GM12878 (cell line): ENCODE data around the gene TBL1XR1. TPM values are rescaled to one million over a fixed set of nuclear protein-coding genes. Genes with fewer than 3 reads are reported as not detected.

Experiments used
- ATAC-seq: fragments of 200-7000 bp; cut with Tn5 transposase; 3 replicates; pipeline ENCODE4 v1.9.1; 2020; ENCODE audit warnings: mild to moderate bottlenecking, moderate library complexity
- BruUV-seq: library from RNA; stranded (reverse); fragments of 400-500 nt; replicated peaks from 2 replicates; lab custom pipeline; 2021; lab: Mats Ljungman, UMichigan
- CTCF ChIA-PET: fragments of 300-600 bp; sonication (Branson Sonifier 250); formaldehyde crosslinking; extraction: SDS; loops from one replicate; lab custom pipeline; 2021; ENCODE audit warnings: inconsistent platforms; lab: Yijun Ruan, JAX
- POLR2A ChIA-PET: fragments of 350-600 bp; formaldehyde crosslinking; extraction: SDS; loops from one replicate; lab custom pipeline; 2021; ENCODE audit warnings: inconsistent platforms; lab: Charles Lee
- RAD21 ChIA-PET: fragments of 300-600 bp; sonication (Branson Sonifier 250); formaldehyde crosslinking; loops from one replicate; lab custom pipeline; 2023; ENCODE audit warnings: antibody characterized with exemption; ENCODE audit not compliant: unreplicated experiment; lab: Charles Lee
- SMC1A ChIA-PET: fragments of 300-600 bp; sonication (Branson Sonifier 250); formaldehyde crosslinking; loops from one replicate; lab custom pipeline; 2023; ENCODE audit not compliant: unreplicated experiment, uncharacterized antibody; lab: Charles Lee
- DNase-seq: peaks from one replicate; pipeline ENCODE4 v3.0.0-alpha.2; 2011; ENCODE audit warnings: low read depth, low spot score
- FAIRE-seq: peaks from 3 replicates; lab custom pipeline; 2011; peaks lifted over from hg19 to GRCh38; lab: Jason Lieb, UNC
- H2AFZ ChIP-seq: 2 replicates; pipeline ENCODE4 v1.6.0; 2011; ENCODE audit warnings: low read depth, low read length, control low read depth; ENCODE audit not compliant: control insufficient read depth
- H3K27ac ChIP-seq: 2 replicates; pipeline ENCODE4 v1.5.1; 2011; ENCODE audit warnings: control low read depth; ENCODE audit not compliant: control insufficient read depth, insufficient read depth
- H3K27me3 ChIP-seq, 2 experiments: replicated peaks in 1 of 2; 2 replicates each; pipeline versions ENCODE4 v1.6.0 to v1.6.1; 2011; ENCODE audit warnings: low read length in 1 of 2; ENCODE audit not compliant: control insufficient read depth in 2 of 2, insufficient read depth in 2 of 2
- H3K36me3 ChIP-seq, 2 experiments: 2 replicates each; pipeline ENCODE4 v1.5.1; 2011; ENCODE audit warnings: low read length in 1 of 2; ENCODE audit not compliant: control insufficient read depth in 2 of 2, insufficient read depth in 2 of 2
- H3K4me1 ChIP-seq: 2 replicates; pipeline ENCODE4 v1.6.1; 2011; ENCODE audit warnings: mild to moderate bottlenecking, low read length, moderate library complexity, mixed read lengths; ENCODE audit not compliant: control insufficient read depth, insufficient read depth
- H3K4me2 ChIP-seq: 2 replicates; pipeline ENCODE4 v1.6.0; 2011; ENCODE audit warnings: control low read depth; ENCODE audit not compliant: control insufficient read depth, insufficient read depth
- H3K4me3 ChIP-seq: fragments of 200-600 bp; sonication (generic); 2 replicates; pipeline ENCODE4 v1.5.1; 2016
- H3K79me2 ChIP-seq: 2 replicates; pipeline ENCODE4 v1.6.0; 2011; ENCODE audit warnings: low read length; ENCODE audit not compliant: control insufficient read depth, insufficient read depth
- H3K9ac ChIP-seq: 2 replicates; pipeline ENCODE4 v1.8.0; 2011; ENCODE audit warnings: low read length, control low read depth, mixed read lengths; ENCODE audit not compliant: control insufficient read depth, insufficient read depth
- H3K9me3 ChIP-seq: replicated peaks from 3 replicates; pipeline ENCODE4 v1.5.1; 2011; ENCODE audit warnings: mild to moderate bottlenecking, low read length; ENCODE audit not compliant: control insufficient read depth, insufficient read depth
- H4K20me1 ChIP-seq: 2 replicates; pipeline ENCODE4 v1.6.0; 2011; ENCODE audit not compliant: control insufficient read depth, insufficient read depth
- BCL11A ChIP-seq: IDR thresholded peaks from 2 replicates; pipeline ENCODE4 v1.6.1; 2011; ENCODE audit warnings: low read depth, low read length
- BMI1 ChIP-seq: fragments of 450-650 bp; IDR thresholded peaks from 2 replicates; pipeline ENCODE4 v1.6.1; 2016; ENCODE audit warnings: mild to moderate bottlenecking, moderate library complexity, borderline replicate concordance
- EP300 ChIP-seq, 2 experiments: fragments of 150-350 bp in 1 of 2; IDR thresholded peaks; 2 replicates each; pipeline ENCODE4 v1.6.1; 2011 to 2012; ENCODE audit warnings: low read depth in 2 of 2, low read length in 2 of 2, borderline replicate concordance in 1 of 2, improper control_type of control experiment in 1 of 2, inconsistent platforms in 1 of 2; ENCODE audit not compliant: control insufficient read depth in 1 of 2
- LARP7 ChIP-seq: fragments of 450-650 bp; IDR thresholded peaks from 2 replicates; pipeline ENCODE4 v1.6.1; 2017; ENCODE audit warnings: mild to moderate bottlenecking
- MEF2A ChIP-seq: IDR thresholded peaks from 2 replicates; pipeline ENCODE4 v1.6.1; 2011; ENCODE audit warnings: low read depth, mild to moderate bottlenecking, low read length, moderate library complexity; ENCODE audit not compliant: insufficient read depth
- PAX8 ChIP-seq: fragments of 450-650 bp; IDR thresholded peaks from 2 replicates; pipeline ENCODE4 v1.6.1; 2017; ENCODE audit warnings: mild to moderate bottlenecking, moderate library complexity
- PML ChIP-seq: IDR thresholded peaks from 2 replicates; pipeline ENCODE4 v1.6.1; 2012; ENCODE audit warnings: low read length, inconsistent platforms
- RBBP5 ChIP-seq: fragments of 200-600 bp; sonication (generic); conservative IDR thresholded peaks from 2 replicates; pipeline ENCODE4 v1.6.1; 2016
- RELA ChIP-seq: fragments of 450-650 bp; IDR thresholded peaks from 2 replicates; pipeline ENCODE4 v1.8.0; 2014; ENCODE audit warnings: borderline replicate concordance; ENCODE audit not compliant: partially characterized antibody
- SRF ChIP-seq, 2 experiments: IDR thresholded peaks; 2 replicates each; pipeline ENCODE4 v1.6.1; 2011; ENCODE audit warnings: low read depth in 2 of 2, low read length in 2 of 2, mild to moderate bottlenecking in 1 of 2, moderate library complexity in 1 of 2
- SUPT20H ChIP-seq: IDR thresholded peaks from 2 replicates; pipeline ENCODE4 v1.6.1; 2011; ENCODE audit warnings: low read depth, mild to moderate bottlenecking, low read length, moderate library complexity, borderline replicate concordance; ENCODE audit not compliant: control insufficient read depth
- TBL1XR1 ChIP-seq: IDR thresholded peaks from 2 replicates; pipeline ENCODE4 v1.6.1; 2012; ENCODE audit warnings: low read depth, low read length, improper control_type of control experiment
- ZBED1 ChIP-seq: IDR thresholded peaks from 2 replicates; pipeline ENCODE4 v1.6.1; 2016; ENCODE audit warnings: borderline replicate concordance
- WGBS: methylation state at CpG from one replicate; pipeline ENCODE4 v1.1.6; 2016; ENCODE audit warnings: low lambda C conversion rate; ENCODE audit not compliant: insufficient replicate concordance, insufficient coverage; ENCODE audit errors: missing lambda C conversion rate; 5-methylcytosine and 5-hydroxymethylcytosine counted together
- in situ Hi-C: fragments of 300-500 bp; cut with MboI; formaldehyde crosslinking; loops from 9 replicates; pipeline ENCODE4 v1.14.3; 2018; ENCODE audit warnings: mixed read lengths
- intact Hi-C: fragments of 100-400 bp; cut with micrococcal nuclease; formaldehyde crosslinking; loops from one replicate; pipeline ENCODE4 v1.14.2; 2022; ENCODE audit not compliant: unreplicated experiment
- polyA plus RNA-seq, 11 experiments: library from polyadenylated mRNA; depleted of rRNA in 4 of 11; unstranded in 6 of 11; stranded (reverse) in 5 of 11; fragments of >200 nt; fragmentation: Nextera tagmentation in 4 of 11; fragmentation: Illumina TruSeq in 1 of 11; extraction: Ambion mirVana in 4 of 11; extraction: Trizol in 1 of 11; gene quantifications; 1 replicate in 1 of 11; 2 replicates in 10 of 11; pipeline versions ENCODE4 v1.2.1 to v1.2.3, GENCODE V29; 2011 to 2016; ENCODE audit warnings: inconsistent platforms in 2 of 11, missing spikeins in 2 of 11, low read depth in 1 of 11
- total RNA-seq, 4 experiments: library from RNA; depleted of rRNA in 3 of 4; stranded (reverse); fragments of >200 nt in 3 of 4; fragmentation: Illumina TruSeq in 1 of 4; extraction: Trizol in 1 of 4; gene quantifications; 2 replicates each; pipeline versions ENCODE4 v1.2.1 to v1.2.3, GENCODE V29; 2013 to 2021
- TF ChIP-seq, protein P1 (sequence below): fragments of 450-650 bp; IDR thresholded peaks from 2 replicates; pipeline ENCODE4 v1.6.1; 2017; ENCODE audit warnings: mild to moderate bottlenecking, moderate library complexity
- TF ChIP-seq, protein P2 (sequence below): fragments of 450-650 bp; IDR thresholded peaks from 2 replicates; pipeline ENCODE4 v1.6.1; 2014; ENCODE audit warnings: mild to moderate bottlenecking
- TF ChIP-seq, protein P3 (sequence below): IDR thresholded peaks from 2 replicates; pipeline ENCODE4 v1.6.1; 2011; ENCODE audit warnings: borderline replicate concordance, low read depth, mild to moderate bottlenecking, moderate library complexity, low read length; ENCODE audit not compliant: insufficient read depth, poor library complexity, severe bottlenecking
- TF ChIP-seq, protein P4 (sequence below): IDR thresholded peaks from 2 replicates; pipeline ENCODE4 v1.6.1; 2011; ENCODE audit warnings: mild to moderate bottlenecking, low read depth, low read length, moderate library complexity; ENCODE audit not compliant: insufficient replicate concordance

TBL1XR1 gene
- total and polyA plus RNA-seq, 10 of the 15 experiments (the other 5 are each of a cell fraction or from before 2014, with no cell fraction given), result 13.0 to 115 (median 60.4) TPM

DNA sequence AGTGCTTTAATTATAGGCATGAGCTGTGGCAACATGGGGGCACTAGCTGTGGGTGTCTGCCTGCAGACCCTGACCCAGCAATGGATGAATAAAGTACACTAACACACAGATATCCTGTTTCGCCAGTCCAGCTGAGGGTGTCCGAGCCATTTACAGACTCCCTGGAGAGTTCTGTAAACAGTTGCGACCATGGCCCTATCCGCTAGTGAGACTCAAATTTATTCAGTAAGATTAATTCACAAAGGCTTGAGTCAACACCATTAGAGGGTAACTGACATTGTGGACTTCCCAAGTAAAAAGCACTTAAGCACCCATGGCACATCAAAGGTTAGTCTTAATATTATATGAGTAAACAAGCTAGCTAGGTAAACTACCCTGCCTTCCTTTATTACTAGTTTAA is 161.6 kb downstream of the TBL1XR1 start:
- FAIRE-seq, result no peak
- Histone ChIP-seq H3K36me3 (peaks cover 3 to 17% of the 10 kb centered on the region in 2 experiments; a peak in 3 of 4 replicates), H3K9ac (no peak overlapping the region), H3K4me1 (no peaks in the 10 kb centered on the region), H3K9me3 (no peaks in the 10 kb centered on the region), H3K4me3 (no peak overlapping the region), H3K27me3 (no peaks in the 10 kb centered on the region), H3K4me2 (no peak overlapping the region), H2AFZ (no peak overlapping the region), H3K27ac (no peak overlapping the region), H3K79me2 (no peaks in the 10 kb centered on the region), H4K20me1 (no peaks in the 10 kb centered on the region)
- DNase-seq, result no peak
- in situ Hi-C loops, result no loop called here
- POLR2A ChIA-PET, result no interaction called here
- intact Hi-C loops, result no loop called here
- CTCF ChIA-PET, result interaction anchor here (1.3 kb wide), 1 partner anchor 13 kb away, joined by 3 read pairs; no protein-coding TSS in a partner anchor
- RAD21 ChIA-PET, result interaction anchor here (0.7 kb wide), 1 partner anchor 1027 kb away, joined by 3 read pairs; no protein-coding TSS in a partner anchor
- no TSS peak for BruUV-seq
- SMC1A ChIA-PET, result interaction anchor here (1.9 kb wide), 1 partner anchor 9 kb away, joined by 8 read pairs; no protein-coding TSS in a partner anchor
- ATAC-seq, result no peak
- WGBS, result 99% methylated on average over 4 of the region's 4 CpGs
- TF ChIP-seq, protein P1, sequence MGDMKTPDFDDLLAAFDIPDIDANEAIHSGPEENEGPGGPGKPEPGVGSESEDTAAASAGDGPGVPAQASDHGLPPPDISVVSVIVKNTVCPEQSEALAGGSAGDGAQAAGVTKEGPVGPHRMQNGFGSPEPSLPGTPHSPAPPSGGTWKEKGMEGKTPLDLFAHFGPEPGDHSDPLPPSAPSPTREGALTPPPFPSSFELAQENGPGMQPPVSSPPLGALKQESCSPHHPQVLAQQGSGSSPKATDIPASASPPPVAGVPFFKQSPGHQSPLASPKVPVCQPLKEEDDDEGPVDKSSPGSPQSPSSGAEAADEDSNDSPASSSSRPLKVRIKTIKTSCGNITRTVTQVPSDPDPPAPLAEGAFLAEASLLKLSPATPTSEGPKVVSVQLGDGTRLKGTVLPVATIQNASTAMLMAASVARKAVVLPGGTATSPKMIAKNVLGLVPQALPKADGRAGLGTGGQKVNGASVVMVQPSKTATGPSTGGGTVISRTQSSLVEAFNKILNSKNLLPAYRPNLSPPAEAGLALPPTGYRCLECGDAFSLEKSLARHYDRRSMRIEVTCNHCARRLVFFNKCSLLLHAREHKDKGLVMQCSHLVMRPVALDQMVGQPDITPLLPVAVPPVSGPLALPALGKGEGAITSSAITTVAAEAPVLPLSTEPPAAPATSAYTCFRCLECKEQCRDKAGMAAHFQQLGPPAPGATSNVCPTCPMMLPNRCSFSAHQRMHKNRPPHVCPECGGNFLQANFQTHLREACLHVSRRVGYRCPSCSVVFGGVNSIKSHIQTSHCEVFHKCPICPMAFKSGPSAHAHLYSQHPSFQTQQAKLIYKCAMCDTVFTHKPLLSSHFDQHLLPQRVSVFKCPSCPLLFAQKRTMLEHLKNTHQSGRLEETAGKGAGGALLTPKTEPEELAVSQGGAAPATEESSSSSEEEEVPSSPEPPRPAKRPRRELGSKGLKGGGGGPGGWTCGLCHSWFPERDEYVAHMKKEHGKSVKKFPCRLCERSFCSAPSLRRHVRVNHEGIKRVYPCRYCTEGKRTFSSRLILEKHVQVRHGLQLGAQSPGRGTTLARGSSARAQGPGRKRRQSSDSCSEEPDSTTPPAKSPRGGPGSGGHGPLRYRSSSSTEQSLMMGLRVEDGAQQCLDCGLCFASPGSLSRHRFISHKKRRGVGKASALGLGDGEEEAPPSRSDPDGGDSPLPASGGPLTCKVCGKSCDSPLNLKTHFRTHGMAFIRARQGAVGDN, result no peak
- no peak for TF ChIP-seq SRF (IDR thresholded peaks at IDR 0.05; ENCODE audit: low read depth in 2 of 2, low read length in 2 of 2)
- TF ChIP-seq EP300 (IDR thresholded peaks at IDR 0.05; ENCODE audit: borderline replicate concordance in 1 of 2, control insufficient read depth in 1 of 2, low read depth in 2 of 2, low read length in 2 of 2), result no peak
- TF ChIP-seq, protein P2, sequence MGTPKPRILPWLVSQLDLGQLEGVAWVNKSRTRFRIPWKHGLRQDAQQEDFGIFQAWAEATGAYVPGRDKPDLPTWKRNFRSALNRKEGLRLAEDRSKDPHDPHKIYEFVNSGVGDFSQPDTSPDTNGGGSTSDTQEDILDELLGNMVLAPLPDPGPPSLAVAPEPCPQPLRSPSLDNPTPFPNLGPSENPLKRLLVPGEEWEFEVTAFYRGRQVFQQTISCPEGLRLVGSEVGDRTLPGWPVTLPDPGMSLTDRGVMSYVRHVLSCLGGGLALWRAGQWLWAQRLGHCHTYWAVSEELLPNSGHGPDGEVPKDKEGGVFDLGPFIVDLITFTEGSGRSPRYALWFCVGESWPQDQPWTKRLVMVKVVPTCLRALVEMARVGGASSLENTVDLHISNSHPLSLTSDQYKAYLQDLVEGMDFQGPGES, result no peak
- TF ChIP-seq BCL11A, result no peak
- TF ChIP-seq PAX8, result no peak
- no peak for TF ChIP-seq ZBED1
- TF ChIP-seq, protein P3, sequence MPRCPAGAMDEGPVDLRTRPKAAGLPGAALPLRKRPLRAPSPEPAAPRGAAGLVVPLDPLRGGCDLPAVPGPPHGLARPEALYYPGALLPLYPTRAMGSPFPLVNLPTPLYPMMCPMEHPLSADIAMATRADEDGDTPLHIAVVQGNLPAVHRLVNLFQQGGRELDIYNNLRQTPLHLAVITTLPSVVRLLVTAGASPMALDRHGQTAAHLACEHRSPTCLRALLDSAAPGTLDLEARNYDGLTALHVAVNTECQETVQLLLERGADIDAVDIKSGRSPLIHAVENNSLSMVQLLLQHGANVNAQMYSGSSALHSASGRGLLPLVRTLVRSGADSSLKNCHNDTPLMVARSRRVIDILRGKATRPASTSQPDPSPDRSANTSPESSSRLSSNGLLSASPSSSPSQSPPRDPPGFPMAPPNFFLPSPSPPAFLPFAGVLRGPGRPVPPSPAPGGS, result no peak
- no peak for TF ChIP-seq TBL1XR1
- TF ChIP-seq LARP7, result no peak
- no peak for TF ChIP-seq RBBP5
- TF ChIP-seq RELA, result no peak
- no peak for TF ChIP-seq SUPT20H
- no peak for TF ChIP-seq MEF2A
- no peak for TF ChIP-seq BMI1
- TF ChIP-seq, protein P4, sequence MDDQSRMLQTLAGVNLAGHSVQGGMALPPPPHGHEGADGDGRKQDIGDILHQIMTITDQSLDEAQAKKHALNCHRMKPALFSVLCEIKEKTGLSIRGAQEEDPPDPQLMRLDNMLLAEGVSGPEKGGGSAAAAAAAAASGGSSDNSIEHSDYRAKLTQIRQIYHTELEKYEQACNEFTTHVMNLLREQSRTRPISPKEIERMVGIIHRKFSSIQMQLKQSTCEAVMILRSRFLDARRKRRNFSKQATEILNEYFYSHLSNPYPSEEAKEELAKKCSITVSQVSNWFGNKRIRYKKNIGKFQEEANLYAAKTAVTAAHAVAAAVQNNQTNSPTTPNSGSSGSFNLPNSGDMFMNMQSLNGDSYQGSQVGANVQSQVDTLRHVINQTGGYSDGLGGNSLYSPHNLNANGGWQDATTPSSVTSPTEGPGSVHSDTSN, result no peak
- no peak for TF ChIP-seq PML
